Hindlimb muscle (tissue), 1 donor: Measurements from ENCODE around the gene RARA. TPM values are rescaled to one million over a fixed set of nuclear protein-coding genes. Genes with fewer than 3 reads are reported as not detected.

Source experiments
- DNase-seq: peaks from one replicate; pipeline ENCODE4 v3.0.0-alpha.2; 2013
- polyA plus RNA-seq: library from polyadenylated mRNA; unstranded; fragments of 120-200 nt; gene quantifications from one replicate; pipeline ENCODE4 v1.2.1, GENCODE V29; 2013; ENCODE audit not compliant: insufficient read length

The RARA gene
- polyA plus RNA-seq, 1 donor = 76.3 TPM

DNA sequence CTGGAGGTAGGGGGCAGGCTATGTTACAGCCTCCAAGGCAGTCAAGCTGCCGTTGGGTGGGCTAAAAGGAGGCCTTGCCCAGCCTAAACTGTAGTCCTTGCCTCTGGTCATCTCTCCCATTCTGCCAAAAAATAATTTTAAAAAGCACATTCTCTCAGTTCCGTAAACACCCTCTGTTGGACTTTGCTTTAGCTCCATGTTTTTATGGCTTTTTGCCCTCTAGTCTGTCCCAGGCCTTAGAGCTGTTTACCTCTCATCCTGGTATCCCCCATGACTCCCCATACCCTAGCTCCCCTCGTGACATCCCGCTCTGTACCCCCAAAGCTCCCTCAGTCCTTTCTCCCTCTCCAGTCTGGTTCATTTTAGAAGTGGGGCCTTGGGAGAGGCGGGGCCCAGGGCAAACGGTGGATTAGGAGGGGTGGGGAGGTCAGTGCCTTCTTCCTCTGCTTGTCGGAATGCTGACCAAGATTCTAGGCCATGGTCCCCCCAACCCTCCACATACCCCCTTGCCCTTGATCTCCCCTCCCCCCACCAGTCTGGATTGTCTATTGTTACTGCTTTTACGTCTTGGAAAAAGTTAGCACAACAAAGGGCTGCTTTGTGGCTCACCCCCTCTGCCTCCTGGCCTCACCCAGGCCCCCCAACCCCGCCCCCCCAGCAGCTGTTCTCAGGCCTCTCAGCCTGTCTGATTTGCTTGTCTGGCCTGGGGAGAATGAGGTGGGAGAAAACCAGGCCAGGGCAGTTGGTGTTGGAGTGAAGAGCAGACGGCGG, 37.2 kb downstream of the RARA start:
- no peak for DNase-seq

DNA sequence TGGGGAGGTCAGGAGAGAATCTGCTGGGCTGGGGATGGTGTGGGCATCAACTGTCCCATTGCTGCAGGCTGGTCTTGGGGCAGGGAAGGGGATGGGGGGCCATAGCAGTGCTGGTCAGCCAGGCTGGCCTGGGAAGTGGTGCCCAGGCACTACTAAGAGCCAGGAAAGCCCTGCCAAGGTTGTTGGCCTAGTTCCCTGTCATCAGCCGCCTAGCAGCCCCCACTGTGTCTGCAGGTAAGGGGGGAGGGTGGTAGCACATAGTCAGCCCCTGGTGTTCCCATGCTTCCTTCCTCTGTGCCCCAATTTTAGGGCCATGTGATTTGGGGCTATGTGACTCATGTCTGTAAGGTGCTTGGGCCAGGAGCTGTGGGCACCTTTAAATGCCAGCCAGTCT, 37.8 kb downstream of the RARA start:
- DNase-seq = no peak

DNA sequence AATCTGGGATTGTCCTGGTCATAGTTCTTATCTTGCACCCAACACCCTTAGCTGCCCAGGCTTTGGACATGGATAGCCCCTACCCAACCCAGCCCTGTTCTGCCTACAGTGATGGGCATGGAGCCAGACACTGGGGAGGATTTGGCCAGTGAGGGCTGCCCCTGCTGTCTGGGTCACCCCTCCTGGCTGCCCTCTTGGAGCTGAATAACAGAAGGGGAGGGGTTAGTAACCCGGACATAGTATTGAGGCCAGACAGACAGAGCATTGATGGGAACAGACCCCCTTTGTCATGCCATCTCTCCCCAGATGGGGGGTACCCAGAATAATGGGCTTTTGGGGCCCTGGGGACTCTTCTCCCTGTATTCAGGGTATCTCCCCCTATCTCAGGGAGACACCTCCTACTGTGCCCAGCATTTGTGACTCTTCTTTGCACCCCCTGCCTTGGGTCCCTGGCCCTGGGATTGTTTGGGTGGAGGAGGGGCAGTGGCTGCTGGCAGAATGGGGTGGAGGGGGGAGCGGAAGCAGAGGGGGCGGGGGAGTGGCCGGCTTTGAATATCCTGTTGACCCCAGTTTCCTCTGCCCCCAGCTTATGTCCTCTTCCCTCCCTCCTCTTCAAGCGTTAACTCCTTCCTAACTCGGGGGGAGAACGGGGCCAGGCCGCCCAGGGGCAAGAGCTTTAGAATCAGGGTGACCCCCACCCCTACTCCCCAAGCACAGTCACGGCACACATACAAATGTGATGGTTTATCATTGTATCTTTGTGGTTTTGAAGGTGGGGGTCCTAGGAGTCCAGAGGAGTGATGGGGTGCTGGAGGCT, 38.5 kb downstream of the RARA start:
- no peak for DNase-seq

DNA sequence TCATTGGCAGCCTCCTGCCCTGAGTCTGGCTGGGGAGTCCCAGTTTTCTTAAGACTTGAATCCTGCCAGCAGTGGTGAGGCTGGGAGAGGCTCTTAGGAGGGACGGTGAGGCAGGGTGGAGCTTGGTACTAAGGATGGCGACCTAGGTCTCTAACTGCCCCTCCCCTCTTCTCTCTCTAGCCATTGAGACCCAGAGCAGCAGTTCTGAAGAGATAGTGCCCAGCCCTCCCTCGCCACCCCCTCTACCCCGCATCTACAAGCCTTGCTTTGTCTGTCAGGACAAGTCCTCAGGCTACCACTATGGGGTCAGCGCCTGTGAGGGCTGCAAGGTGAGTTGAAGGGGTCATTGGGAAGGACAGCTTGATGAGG, 39.1 kb downstream of the RARA start:
- DNase-seq = no peak

DNA sequence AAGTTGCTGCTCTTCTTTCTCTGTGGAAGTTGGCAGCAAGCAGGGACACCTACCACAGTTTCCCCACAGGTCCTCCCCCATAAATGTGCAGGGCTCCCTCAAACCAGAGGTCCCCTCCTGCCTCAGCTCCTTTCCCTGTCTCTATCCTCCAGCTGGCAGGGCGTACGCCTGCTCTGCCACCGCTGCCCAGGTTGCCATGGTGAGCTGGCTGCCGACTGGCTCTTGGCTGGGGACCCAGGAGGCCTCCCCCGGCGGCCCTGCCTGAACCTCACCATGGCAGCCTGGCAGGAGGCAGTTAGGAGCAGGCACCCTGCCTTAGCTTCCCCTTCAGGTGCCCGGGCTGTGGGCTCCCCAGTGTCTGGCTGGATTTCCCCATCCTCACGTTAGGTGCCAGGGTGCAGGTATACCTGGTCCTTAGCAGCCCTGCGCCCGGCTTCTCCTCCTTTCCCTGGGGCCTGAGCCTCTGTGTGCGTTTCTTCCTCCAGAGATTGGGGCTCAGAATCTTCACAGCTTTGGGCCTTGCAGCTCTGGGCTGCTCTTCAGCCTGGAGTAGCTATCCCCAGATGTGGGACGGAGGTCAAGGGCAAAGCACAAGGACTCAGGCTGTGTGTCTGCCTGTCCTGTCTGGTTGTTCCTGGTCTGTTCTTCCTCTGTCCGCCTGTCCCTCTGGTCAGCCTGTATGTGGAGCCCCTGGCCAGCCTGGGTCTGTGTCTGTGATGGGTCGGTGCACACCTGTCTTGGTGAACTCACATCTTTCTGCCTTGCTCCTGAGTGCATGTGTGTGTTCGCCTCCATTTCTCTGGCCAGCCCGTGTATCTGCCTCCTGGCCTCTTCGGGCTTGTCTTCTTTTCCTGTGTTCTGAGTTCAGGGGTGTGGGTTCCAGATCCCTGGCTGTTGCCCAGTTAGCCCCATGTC, 39.8 kb downstream of the RARA start:
- no peak for DNase-seq

DNA sequence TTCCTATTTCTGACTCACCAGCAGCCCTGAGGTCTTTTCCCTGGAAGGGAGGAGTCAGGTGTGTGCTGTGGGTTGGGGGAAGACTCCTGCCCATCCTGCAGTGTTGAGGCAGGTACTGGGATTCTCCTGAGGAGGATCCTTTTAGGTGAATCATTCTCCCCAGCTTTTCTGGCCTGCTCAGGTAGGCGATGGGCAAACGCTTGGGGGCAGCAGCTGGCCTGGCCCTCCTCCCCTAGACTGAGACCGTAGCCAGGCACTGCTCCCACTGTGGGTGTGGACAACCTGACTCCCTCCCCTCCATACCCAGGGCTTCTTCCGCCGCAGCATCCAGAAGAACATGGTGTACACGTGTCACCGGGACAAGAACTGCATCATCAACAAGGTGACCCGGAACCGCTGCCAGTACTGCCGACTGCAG, 40.5 kb downstream of the RARA start:
- no peak for DNase-seq

DNA sequence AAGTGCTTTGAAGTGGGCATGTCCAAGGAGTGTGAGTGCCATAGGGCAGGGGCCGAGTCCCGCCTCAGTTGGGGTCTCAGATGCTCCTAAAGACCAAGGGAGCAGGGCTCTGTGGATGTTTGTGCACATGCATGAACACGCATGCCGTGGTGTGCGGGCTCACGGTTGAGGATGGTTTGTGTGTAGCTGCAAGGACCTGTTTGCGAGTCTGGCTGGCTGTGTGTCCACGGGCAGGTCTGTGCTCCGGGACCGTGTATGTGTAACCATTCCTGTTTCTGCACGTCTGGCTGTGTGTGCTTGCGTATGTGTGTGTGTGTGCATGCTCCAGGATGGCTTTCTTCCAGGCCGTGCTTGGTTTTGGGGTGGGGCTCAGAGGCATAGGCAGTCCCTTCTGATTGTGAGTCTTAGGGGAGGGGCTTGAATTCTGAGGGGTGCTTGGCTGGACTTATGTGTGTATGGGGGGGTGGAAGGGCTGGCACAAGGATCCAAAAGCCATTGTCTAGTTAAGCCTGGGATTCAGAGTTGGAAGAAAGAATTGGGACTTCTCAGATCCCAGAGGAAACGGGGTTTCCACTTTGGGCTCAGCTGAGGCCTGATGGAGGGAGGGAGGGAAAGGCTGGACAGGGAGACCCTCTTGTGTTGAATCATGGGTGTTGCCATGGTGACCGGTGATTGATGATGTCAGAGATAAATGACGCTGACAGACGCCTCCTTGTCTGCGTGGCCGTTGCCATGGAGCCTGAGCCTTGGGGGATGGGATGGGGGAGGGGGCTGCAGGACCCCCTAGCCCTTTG, 41.1 kb downstream of the RARA start:
- DNase-seq = no peak

DNA sequence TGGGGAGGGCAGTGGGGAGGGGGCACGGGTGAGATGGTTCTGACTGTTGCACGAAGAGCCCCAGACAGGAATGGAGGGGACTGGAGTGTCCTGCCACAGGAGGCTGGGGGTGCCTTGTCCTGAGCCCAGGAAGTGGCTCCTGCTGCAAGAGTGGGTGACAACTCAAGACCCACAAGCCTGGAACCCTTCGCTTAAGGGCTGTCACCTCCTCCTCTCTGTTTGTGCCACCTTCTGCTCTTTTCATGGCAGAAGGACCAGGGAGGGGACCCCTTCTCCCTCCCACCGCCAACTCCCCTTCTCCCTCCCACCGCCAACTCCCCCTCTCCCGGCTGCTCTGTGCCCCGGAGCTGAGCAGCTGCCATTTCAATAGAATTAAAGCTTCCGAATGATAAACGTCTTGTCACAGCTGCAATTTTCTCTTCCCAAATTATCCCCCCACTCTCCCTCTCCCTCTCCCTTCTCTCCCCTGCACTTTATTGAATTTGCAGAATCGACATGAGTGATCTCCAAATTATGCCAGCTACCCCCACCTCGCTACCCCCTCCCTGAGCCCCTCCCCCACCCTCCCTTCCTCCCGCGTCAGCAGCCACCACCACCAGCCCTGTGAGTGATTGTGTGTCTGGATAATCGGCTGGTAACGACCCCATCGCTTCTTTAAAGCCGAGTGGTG, 41.8 kb downstream of the RARA start:
- no peak for DNase-seq

DNA sequence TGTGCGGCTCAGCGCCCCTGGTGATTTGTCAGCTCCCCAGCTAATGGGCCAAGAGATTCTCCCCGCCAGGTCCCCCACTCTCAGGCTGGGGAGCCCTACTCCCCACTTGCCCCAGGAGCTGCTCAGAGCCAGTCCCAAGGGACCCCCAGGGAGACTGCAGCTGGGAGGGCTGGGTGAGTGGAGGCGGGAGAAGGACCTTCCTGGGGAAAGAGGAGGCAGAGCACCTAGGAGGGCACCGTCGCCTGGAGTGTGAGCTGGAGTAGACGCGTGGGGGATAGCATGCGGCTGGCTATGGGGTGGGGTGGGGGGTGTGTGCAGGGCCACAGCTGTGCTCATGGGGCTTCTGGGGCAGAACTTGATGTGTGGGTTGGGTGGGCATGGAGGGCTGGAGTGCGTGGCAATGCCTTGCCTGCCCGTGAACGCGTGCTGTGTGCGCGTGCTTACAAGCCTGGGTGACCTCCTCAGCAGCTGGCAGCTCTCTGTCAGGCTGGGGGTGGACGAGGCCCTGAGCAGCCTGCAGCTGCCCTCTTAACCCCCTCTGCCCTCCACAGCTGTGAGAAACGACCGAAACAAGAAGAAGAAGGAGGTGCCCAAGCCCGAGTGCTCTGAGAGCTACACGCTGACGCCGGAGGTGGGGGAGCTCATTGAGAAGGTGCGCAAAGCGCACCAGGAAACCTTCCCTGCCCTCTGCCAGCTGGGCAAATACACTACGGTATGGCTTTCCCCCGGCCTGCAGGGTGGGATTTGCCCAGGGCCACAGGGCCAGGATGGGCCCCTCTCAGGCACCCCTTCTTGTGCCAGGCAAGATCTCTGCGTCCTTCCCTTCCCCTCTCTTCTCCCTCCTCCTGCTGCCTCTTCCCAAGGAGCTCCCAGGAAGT, 42.6 kb downstream of the RARA start:
- no peak for DNase-seq

DNA sequence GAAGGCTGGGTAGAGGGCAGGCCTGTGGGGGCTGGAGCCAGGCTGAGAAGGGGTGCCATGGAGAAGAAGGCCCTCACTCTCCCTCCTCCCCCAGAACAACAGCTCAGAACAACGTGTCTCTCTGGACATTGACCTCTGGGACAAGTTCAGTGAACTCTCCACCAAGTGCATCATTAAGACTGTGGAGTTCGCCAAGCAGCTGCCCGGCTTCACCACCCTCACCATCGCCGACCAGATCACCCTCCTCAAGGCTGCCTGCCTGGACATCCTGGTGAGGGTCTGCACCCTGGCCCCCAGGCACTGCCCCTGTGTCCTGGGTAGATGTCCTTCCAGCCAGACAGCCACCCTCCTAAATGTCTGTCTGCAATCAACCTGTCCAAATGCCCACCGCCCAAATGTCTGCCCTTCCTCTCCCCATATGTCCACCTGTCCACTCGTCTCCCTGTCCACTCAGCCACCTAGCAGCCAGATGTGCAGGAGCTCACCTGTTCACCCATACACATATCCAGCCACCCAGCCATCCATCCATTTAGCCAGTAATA, 43.3 kb downstream of the RARA start:
- no peak for DNase-seq

DNA sequence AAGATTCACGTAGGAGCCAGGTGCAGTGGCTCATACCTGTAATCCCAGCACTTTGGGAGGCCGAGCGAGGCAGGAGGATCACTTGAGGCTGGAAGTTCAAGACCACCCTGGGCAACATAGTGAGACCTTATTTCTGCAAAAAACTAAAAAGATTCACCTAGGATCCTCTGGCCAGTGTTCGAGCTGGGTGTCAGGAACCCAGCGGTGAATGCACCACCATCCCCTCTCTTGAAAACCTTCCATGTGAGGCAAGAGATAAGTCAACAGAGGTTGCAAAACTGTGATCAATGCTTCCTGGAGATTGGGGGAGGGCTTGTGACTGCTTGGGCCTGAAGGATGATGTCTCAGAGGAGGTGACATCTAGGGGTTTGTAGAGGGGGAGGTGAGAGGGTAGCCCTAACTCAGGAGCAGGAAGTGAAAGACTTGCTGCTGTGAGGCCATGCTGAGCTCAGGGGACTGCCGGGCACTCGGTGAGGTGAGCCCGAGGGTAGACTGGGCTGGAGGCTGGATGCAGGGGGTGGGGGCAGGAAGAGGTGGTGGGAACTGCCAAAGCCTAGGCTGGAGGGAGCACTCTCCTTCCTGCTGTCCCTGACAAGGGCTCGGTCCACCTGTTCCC, 43.9 kb downstream of the RARA start:
- DNase-seq = no peak

DNA sequence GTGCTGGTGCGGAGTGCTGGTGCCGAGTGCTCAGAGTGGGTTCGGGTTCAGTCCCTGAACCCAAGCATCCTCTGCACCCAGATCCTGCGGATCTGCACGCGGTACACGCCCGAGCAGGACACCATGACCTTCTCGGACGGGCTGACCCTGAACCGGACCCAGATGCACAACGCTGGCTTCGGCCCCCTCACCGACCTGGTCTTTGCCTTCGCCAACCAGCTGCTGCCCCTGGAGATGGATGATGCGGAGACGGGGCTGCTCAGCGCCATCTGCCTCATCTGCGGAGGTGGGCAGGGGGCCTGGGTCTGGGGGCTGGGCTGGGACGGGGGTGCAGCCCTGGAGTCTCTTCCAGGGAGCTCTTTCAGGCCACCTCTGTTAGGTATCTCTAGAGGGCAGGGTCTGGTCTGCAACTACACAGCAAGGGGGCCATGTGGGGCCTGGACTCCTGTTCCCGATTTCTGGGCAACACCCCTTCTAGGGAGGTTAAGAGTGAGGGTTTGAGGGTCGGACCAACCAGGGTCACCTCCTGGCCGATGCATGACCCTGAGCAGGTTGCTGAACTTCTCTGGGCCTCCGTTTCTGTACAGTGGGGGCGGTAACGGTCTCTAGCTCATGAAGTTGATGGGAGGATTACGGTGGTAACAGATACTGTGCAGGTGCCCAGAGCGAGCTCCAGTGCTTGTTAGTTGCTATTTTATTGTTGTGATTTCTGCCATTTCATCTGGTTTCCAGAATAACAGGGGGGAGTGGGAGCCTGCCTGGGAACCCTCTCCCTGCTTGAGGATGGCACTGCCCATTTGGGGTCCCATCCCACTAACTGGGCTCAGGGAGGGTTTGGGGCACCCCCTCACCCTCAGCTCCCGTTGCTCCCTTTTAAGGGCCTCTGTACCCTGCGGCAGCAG, 45.5 kb downstream of the RARA start:
- DNase-seq = no peak

DNA sequence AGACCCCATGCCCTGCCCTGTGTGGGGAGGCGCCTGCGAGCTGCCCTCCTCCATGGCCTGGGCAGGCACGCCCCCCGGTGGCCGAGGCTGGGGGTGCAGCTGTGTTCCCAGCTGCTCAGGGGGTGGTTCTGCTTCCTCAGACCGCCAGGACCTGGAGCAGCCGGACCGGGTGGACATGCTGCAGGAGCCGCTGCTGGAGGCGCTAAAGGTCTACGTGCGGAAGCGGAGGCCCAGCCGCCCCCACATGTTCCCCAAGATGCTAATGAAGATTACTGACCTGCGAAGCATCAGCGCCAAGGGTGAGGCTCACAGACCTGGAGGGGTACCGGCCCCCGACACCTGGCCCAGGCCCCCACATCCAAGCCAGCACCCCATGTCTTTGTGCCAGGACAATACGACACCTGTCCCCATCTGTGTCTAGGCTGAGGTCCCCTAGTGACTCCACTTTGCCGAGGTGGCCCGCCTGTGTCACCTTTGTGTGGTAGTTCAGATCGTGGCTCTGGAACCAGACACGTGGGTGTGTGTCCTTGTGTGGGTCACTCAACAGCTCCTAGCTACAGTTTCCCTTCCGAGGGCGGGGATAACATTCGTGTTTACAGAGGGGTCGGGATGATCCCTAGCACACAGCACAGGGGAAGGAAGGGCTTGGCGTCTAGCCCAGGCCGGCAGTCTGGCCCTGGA, 46.3 kb downstream of the RARA start:
- peak; percentile 79 for DNase-seq

DNA sequence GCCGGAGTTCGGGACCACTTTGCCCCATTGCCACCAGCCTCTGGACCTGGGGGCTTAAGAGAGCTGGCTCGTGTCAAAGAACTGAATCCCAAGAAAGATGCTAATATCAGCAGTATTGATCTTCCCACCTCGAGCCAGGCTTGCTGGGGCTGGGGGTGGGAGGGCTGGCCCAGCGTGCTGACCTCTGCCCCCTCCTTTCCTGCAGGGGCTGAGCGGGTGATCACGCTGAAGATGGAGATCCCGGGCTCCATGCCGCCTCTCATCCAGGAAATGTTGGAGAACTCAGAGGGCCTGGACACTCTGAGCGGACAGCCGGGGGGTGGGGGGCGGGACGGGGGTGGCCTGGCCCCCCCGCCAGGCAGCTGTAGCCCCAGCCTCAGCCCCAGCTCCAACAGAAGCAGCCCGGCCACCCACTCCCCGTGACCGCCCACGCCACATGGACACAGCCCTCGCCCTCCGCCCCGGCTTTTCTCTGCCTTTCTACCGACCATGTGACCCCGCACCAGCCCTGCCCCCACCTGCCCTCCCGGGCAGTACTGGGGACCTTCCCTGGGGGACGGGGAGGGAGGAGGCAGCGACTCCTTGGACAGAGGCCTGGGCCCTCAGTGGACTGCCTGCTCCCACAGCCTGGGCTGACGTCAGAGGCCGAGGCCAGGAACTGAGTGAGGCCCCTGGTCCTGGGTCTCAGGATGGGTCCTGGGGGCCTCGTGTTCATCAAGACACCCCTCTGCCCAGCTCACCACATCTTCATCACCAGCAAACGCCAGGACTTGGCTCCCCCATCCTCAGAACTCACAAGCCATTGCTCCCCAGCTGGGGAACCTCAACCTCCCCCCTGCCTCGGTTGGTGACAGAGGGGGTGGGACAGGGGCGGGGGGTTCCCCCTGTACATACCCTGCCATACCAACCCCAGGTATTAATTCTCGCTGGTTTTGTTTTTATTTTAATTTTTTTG, 47.1 kb downstream of the RARA start:
- DNase-seq = no peak

DNA sequence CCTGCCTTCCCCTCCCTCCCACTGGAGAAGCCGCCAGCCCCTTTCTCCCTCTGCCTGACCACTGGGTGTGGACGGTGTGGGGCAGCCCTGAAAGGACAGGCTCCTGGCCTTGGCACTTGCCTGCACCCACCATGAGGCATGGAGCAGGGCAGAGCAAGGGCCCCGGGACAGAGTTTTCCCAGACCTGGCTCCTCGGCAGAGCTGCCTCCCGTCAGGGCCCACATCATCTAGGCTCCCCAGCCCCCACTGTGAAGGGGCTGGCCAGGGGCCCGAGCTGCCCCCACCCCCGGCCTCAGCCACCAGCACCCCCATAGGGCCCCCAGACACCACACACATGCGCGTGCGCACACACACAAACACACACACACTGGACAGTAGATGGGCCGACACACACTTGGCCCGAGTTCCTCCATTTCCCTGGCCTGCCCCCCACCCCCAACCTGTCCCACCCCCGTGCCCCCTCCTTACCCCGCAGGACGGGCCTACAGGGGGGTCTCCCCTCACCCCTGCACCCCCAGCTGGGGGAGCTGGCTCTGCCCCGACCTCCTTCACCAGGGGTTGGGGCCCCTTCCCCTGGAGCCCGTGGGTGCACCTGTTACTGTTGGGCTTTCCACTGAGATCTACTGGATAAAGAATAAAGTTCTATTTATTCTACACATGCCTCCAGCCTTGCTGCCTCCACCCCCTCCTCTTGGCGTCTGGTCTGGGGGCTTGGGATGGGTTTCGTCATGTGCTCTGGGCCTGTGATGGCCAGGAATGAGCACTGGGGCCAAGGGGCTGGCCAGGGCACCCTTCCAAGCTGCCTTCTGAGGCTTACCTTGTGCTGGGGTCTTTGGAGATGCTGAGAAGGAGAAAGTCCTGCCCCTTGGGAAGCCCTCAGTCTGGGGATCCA, 48.3 kb downstream of the RARA start:
- DNase-seq = no peak
